OCI-LY1 (cell line): ENCODE data around the gene NMUR2.

Experiments
- H2AFZ ChIP-seq: fragments of 200-600 bp; sonication (generic), shearing (Covaris generic); 2 replicates; pipeline ENCODE4 v1.6.0; 2014; ENCODE audit warnings: antibody characterized with exemption, mild to moderate bottlenecking, low read length
- H3F3A ChIP-seq: fragments of 200-600 bp; sonication (generic), shearing (Covaris generic); 2 replicates; pipeline ENCODE4 v1.6.0; 2014; ENCODE audit warnings: mild to moderate bottlenecking, antibody characterized with exemption, low read length, moderate library complexity; ENCODE audit not compliant: insufficient read depth
- H3K27ac ChIP-seq: fragments of 200-600 bp; sonication (generic); 2 replicates; pipeline ENCODE4 v1.5.1; 2014; ENCODE audit warnings: low read length, mixed run types, mild to moderate bottlenecking, low read depth; ENCODE audit not compliant: poor library complexity, severe bottlenecking
- H3K27me3 ChIP-seq: fragments of 200-600 bp; sonication (generic); 2 replicates; pipeline ENCODE4 v1.6.0; 2014; ENCODE audit warnings: antibody characterized with exemption, mild to moderate bottlenecking, low read length, moderate library complexity; ENCODE audit not compliant: insufficient read depth
- H3K36me3 ChIP-seq: fragments of 200-600 bp; sonication (generic); 2 replicates; pipeline ENCODE4 v1.6.1; 2014; ENCODE audit warnings: mild to moderate bottlenecking, antibody characterized with exemption, low read length, moderate library complexity, mixed read lengths; ENCODE audit not compliant: insufficient read depth
- H3K4me1 ChIP-seq: fragments of 200-600 bp; sonication (generic); 2 replicates; pipeline ENCODE4 v1.5.1; 2014; ENCODE audit warnings: mild to moderate bottlenecking, low read length, moderate library complexity; ENCODE audit not compliant: insufficient read depth, severe bottlenecking
- H3K4me2 ChIP-seq: fragments of 200-600 bp; sonication (generic), shearing (Covaris generic); 2 replicates; pipeline ENCODE4 v1.6.1; 2014; ENCODE audit warnings: low read length
- H3K4me3 ChIP-seq: fragments of 200-600 bp; sonication (generic); 2 replicates; pipeline ENCODE4 v1.5.1; 2014; ENCODE audit warnings: low read length, low read depth, mild to moderate bottlenecking, mixed read lengths; ENCODE audit not compliant: poor library complexity, severe bottlenecking
- H3K79me2 ChIP-seq: fragments of 200-600 bp; shearing (Covaris generic); 2 replicates; pipeline ENCODE4 v1.6.1; 2016; ENCODE audit warnings: mixed run types, low read length, mixed read lengths; ENCODE audit not compliant: insufficient read depth
- H3K9ac ChIP-seq: fragments of 200-600 bp; sonication (generic), shearing (Covaris generic); 2 replicates; pipeline ENCODE4 v1.6.1; 2014; ENCODE audit warnings: mild to moderate bottlenecking, low read length, mixed read lengths
- H3K9me2 ChIP-seq: fragments of 200-600 bp; sonication (generic), shearing (Covaris generic); 2 replicates; pipeline ENCODE4 v1.6.1; 2014; ENCODE audit warnings: low read depth, mild to moderate bottlenecking, low read length, mixed read lengths
- H3K9me3 ChIP-seq: fragments of 200-600 bp; shearing (Covaris generic); 2 replicates; pipeline ENCODE4 v1.6.1; 2014; ENCODE audit warnings: low read length, mixed read lengths
- H4K20me1 ChIP-seq: fragments of 200-600 bp; sonication (generic), shearing (Covaris generic); 2 replicates; pipeline ENCODE4 v1.6.0; 2016; ENCODE audit warnings: mild to moderate bottlenecking, low read length; ENCODE audit not compliant: insufficient read depth
- EZH2 ChIP-seq: fragments of 200-600 bp; sonication (generic), shearing (Covaris generic); IDR thresholded peaks from 2 replicates; pipeline ENCODE4 v1.8.0; 2017; ENCODE audit warnings: borderline replicate concordance, mixed run types, mild to moderate bottlenecking, antibody characterized with exemption, low read length, moderate library complexity, mixed read lengths
- TF ChIP-seq, protein P1 (sequence below): fragments of 200-600 bp; sonication (generic), shearing (Covaris generic); IDR thresholded peaks from 2 replicates; pipeline ENCODE4 v1.5.1; 2017; ENCODE audit warnings: mild to moderate bottlenecking, antibody characterized with exemption, low read length, moderate library complexity, mixed read lengths

The NMUR2 gene

DNA sequence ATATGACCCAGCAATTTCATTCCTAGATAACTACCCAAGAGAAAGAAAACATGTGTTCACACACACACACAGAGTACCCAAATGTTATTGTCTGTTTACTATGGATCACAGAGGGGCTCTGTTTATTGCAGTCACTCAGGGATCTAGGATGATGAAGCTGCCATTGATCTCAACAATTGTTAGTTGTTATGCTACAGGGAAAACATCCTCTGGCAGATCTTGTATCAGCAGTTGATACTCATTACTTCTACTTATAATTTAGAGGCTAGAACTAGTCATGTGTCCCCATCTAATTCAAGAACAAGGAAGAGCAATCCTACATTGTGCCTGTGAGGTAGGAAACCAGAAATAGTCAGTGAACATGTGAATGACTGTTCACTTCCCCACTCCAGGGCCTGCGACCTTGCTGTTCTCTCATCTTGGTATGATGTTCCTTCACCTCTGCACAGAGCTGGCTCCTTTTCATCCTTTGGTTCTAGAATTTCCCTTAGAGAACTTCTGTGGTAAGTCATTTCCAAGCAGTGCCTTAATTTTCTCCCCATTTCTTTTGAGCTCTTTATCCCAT, 30.3 kb downstream of the NMUR2 start:
- Histone ChIP-seq H3K4me2 (no peak overlapping the region), H3K9ac (no peak overlapping the region), H3K4me1 (no peaks in the 10 kb centered on the region), H3K4me3 (no peak overlapping the region), H3K36me3 (no peaks in the 10 kb centered on the region), H3K27ac (no peak overlapping the region), H3K27me3 (no peaks in the 10 kb centered on the region), H3F3A (no peaks in the 10 kb centered on the region), H2AFZ (no peak overlapping the region), H4K20me1 (no peaks in the 10 kb centered on the region), H3K79me2 (no peaks in the 10 kb centered on the region), H3K9me3 (no peaks in the 10 kb centered on the region), H3K9me2 (no peaks in the 10 kb centered on the region)
- TF ChIP-seq, protein P1, sequence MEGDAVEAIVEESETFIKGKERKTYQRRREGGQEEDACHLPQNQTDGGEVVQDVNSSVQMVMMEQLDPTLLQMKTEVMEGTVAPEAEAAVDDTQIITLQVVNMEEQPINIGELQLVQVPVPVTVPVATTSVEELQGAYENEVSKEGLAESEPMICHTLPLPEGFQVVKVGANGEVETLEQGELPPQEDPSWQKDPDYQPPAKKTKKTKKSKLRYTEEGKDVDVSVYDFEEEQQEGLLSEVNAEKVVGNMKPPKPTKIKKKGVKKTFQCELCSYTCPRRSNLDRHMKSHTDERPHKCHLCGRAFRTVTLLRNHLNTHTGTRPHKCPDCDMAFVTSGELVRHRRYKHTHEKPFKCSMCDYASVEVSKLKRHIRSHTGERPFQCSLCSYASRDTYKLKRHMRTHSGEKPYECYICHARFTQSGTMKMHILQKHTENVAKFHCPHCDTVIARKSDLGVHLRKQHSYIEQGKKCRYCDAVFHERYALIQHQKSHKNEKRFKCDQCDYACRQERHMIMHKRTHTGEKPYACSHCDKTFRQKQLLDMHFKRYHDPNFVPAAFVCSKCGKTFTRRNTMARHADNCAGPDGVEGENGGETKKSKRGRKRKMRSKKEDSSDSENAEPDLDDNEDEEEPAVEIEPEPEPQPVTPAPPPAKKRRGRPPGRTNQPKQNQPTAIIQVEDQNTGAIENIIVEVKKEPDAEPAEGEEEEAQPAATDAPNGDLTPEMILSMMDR = no peak
- TF ChIP-seq EZH2 = no peak

DNA sequence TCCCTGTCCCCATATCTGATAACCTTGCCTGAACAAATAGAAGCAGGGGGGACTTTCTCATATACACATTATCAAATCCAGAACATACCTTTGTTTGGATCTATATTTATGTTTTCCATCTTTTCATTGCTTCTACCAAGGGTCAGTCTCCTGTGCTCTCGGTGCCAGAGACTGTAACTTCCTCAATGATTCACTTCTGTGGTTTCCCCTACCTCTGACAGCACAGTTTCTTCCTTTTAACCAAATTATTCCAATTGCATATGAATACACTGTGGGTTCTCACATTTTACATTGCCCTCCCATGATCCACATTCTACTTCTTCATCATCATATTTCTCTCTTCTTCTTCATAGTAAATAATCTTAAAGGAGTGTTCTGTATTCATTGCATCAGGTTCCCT, 32.2 kb downstream of the NMUR2 start:
- Histone ChIP-seq H3K4me1 (no peaks in the 10 kb centered on the region), H3K9ac (no peak overlapping the region), H3K79me2 (no peaks in the 10 kb centered on the region), H3F3A (no peaks in the 10 kb centered on the region), H3K9me3 (no peaks in the 10 kb centered on the region), H3K27ac (no peak overlapping the region), H3K27me3 (no peaks in the 10 kb centered on the region), H2AFZ (no peak overlapping the region), H3K4me2 (no peak overlapping the region), H3K9me2 (no peaks in the 10 kb centered on the region), H3K36me3 (no peaks in the 10 kb centered on the region), H3K4me3 (no peak overlapping the region), H4K20me1 (no peaks in the 10 kb centered on the region)
- TF ChIP-seq EZH2 = no peak
- TF ChIP-seq, protein P1 = no peak

DNA sequence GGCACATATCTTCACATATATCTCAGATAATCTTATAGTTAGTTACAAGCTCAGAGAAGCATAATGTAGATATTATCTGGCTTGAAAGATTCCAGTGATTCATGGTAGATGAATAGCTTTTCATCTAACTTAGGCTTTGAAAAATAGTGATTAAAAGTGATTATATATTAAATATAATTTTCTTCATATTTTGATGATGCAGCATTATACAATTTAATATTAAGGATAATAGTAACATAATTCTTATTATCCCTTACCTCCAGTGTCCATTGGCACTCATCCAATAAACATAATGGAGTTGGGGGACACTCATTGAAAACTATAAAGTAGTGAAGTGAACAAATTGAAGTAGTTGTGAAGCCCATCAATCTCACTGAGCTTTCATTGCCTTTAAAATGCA, 35.8 kb downstream of the NMUR2 start:
- Histone ChIP-seq H3F3A (no peaks in the 10 kb centered on the region), H3K27ac (no peak overlapping the region), H3K9ac (no peak overlapping the region), H4K20me1 (no peaks in the 10 kb centered on the region), H3K4me3 (no peak overlapping the region), H3K4me2 (no peak overlapping the region), H3K36me3 (no peaks in the 10 kb centered on the region), H3K9me2 (no peaks in the 10 kb centered on the region), H3K79me2 (no peaks in the 10 kb centered on the region), H3K27me3 (no peaks in the 10 kb centered on the region), H3K9me3 (no peaks in the 10 kb centered on the region), H3K4me1 (no peaks in the 10 kb centered on the region), H2AFZ (no peak overlapping the region)
- no peak for TF ChIP-seq EZH2
- TF ChIP-seq, protein P1 = no peak
